ENCODE measurements around the gene MDC1.

DNA sequence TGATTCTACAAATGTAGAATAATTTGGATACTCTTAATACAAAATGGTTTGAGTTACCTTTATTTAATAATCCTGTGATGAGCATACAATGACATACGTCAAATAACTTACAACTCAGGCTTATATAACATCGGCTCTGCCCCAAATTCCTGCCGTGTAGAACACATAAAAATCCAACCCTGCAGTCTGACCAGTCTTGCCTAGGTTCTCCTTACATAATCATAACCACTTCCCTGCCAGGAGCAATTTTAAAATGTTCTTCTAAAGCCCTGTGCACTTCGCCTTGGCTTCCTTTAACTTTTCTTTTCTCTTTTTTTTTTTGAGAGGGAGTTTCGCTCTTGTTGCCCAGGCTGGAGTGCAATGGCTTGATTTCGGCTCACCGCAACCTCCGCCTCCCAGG, 43.5 kb upstream of the MDC1 start:
- TF ChIP-seq EZH2phosphoT487 (IDR thresholded peaks at IDR 0.05; ENCODE audit: insufficient read depth, low read depth): no peak
- TF ChIP-seq EZH2 (IDR thresholded peaks at IDR 0.05; ENCODE audit: insufficient read depth, poor library complexity, severe bottlenecking): no peak
